Measurements from ENCODE around the gene TJP2. TPM values are rescaled to one million over a fixed set of nuclear protein-coding genes. Genes with fewer than 3 reads are reported as not detected.
A peak's percentile ranks its signal among the peaks of the same experiment; 100 is the strongest.

Gene TJP2
- total RNA-seq, 1 donor from 2014 or later = 254 TPM

GRCh38 chr9:69195668-69196067, 21.6 kb downstream of the TJP2 start:
- Mint-ChIP-seq H3K9me3 (ENCODE audit: low read depth) (no peaks in the 10 kb centered on the region), H3K36me3 (ENCODE audit: insufficient read depth) (peaks cover 1% of the 10 kb centered on the region), H3K27ac (no peak overlapping the region), H3K4me1 (ENCODE audit: low read depth) (peaks cover 47% of the 10 kb centered on the region), H3K4me3 (ENCODE audit: low read depth) (no peak overlapping the region), H3K27me3 (no peaks in the 10 kb centered on the region)
- no peak for DNase-seq (ENCODE audit: low spot score, unreplicated experiment)
- no peak for TF ChIP-seq CTCF (IDR thresholded peaks at IDR 0.05; ENCODE audit: unreplicated experiment)

- H3K36me3 Mint-ChIP-seq (ENCODE audit: insufficient read depth) = peaks cover 6% of the 10 kb centered on the region
- H3K27ac Mint-ChIP-seq = no peak overlapping the region
These were observed 23.6 kb downstream of the TJP2 start for GRCh38 chr9:69197687-69198086.

GRCh38 chr9:69198521-69199220, 24.6 kb downstream of the TJP2 start:
- H3K4me1 Mint-ChIP-seq (ENCODE audit: low read depth) = peaks cover 35% of the 10 kb centered on the region
- peak overlapping the region; percentile 44 for H3K27ac Mint-ChIP-seq

More at GRCh38 chr9:69197687-69198086, 23.6 kb downstream of the TJP2 start:
- no peaks in the 10 kb centered on the region for H3K27me3 Mint-ChIP-seq
- no peak overlapping the region for H3K4me3 Mint-ChIP-seq (ENCODE audit: low read depth)
- H3K9me3 Mint-ChIP-seq (ENCODE audit: low read depth) = no peaks in the 10 kb centered on the region
- TF ChIP-seq CTCF (IDR thresholded peaks at IDR 0.05; ENCODE audit: unreplicated experiment) = no peak
- no peak for DNase-seq (ENCODE audit: low spot score, unreplicated experiment)
- peaks cover 42% of the 10 kb centered on the region for H3K4me1 Mint-ChIP-seq (ENCODE audit: low read depth)

GRCh38 chr9:69199769-69200470, 25.8 kb downstream of the TJP2 start:
- H3K36me3 Mint-ChIP-seq (ENCODE audit: insufficient read depth) = peaks cover 6% of the 10 kb centered on the region
- no peaks in the 10 kb centered on the region for H3K27me3 Mint-ChIP-seq
- TF ChIP-seq CTCF (IDR thresholded peaks at IDR 0.05; ENCODE audit: unreplicated experiment) = no peak
- DNase-seq (ENCODE audit: low spot score, unreplicated experiment) = no peak
- no peak overlapping the region for H3K27ac Mint-ChIP-seq
- H3K9me3 Mint-ChIP-seq (ENCODE audit: low read depth) = no peaks in the 10 kb centered on the region
- peaks cover 43% of the 10 kb centered on the region for H3K4me1 Mint-ChIP-seq (ENCODE audit: low read depth)
- H3K4me3 Mint-ChIP-seq (ENCODE audit: low read depth) = no peak overlapping the region

More at GRCh38 chr9:69198521-69199220, 24.6 kb downstream of the TJP2 start:
- no peak for DNase-seq (ENCODE audit: low spot score, unreplicated experiment)
- Mint-ChIP-seq H3K27me3 (no peaks in the 10 kb centered on the region), H3K4me3 (ENCODE audit: low read depth) (no peak overlapping the region), H3K9me3 (ENCODE audit: low read depth) (no peaks in the 10 kb centered on the region), H3K36me3 (ENCODE audit: insufficient read depth) (peaks cover 6% of the 10 kb centered on the region)
- no peak for TF ChIP-seq CTCF (IDR thresholded peaks at IDR 0.05; ENCODE audit: unreplicated experiment)

- H3K9me3 Mint-ChIP-seq (ENCODE audit: low read depth) = no peaks in the 10 kb centered on the region
- H3K36me3 Mint-ChIP-seq (ENCODE audit: insufficient read depth) = peaks cover 6% of the 10 kb centered on the region
- peaks cover 49% of the 10 kb centered on the region for H3K4me1 Mint-ChIP-seq (ENCODE audit: low read depth)
- no peak overlapping the region for H3K4me3 Mint-ChIP-seq (ENCODE audit: low read depth)
- TF ChIP-seq CTCF (IDR thresholded peaks at IDR 0.05; ENCODE audit: unreplicated experiment) = no peak
- no peaks in the 10 kb centered on the region for H3K27me3 Mint-ChIP-seq
- no peak for DNase-seq (ENCODE audit: low spot score, unreplicated experiment)
- H3K27ac Mint-ChIP-seq = peak overlapping the region; percentile 33
These were observed 28.5 kb downstream of the TJP2 start for GRCh38 chr9:69202556-69202955.

Measured in progenitor cell of endocrine pancreas (in vitro differentiated cells).